Measurements from ENCODE around the gene ADCK2.

DNA sequence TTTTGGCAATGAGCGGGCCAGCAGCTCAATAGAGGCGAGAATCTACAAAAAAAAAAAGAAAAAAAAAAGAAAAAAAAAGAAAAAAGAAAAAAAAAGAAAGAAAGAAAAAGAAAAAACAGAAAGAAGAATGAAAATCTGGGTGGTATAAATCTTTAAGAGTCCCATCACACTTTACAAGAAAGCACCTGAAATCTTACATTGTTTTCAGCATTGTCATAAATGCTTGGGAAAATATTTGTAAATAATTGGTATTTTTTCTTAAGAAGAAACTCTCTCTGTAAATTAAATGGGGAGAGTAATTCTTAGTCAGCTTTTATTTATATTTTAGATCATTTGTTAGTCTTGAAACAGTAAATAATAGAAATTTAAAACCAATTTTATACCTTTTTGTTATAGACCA is 62.0 kb downstream of the ADCK2 start:
- TF ChIP-seq, protein P1, sequence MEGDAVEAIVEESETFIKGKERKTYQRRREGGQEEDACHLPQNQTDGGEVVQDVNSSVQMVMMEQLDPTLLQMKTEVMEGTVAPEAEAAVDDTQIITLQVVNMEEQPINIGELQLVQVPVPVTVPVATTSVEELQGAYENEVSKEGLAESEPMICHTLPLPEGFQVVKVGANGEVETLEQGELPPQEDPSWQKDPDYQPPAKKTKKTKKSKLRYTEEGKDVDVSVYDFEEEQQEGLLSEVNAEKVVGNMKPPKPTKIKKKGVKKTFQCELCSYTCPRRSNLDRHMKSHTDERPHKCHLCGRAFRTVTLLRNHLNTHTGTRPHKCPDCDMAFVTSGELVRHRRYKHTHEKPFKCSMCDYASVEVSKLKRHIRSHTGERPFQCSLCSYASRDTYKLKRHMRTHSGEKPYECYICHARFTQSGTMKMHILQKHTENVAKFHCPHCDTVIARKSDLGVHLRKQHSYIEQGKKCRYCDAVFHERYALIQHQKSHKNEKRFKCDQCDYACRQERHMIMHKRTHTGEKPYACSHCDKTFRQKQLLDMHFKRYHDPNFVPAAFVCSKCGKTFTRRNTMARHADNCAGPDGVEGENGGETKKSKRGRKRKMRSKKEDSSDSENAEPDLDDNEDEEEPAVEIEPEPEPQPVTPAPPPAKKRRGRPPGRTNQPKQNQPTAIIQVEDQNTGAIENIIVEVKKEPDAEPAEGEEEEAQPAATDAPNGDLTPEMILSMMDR (IDR thresholded peaks at IDR 0.05; ENCODE audit: insufficient read depth, low read depth, low read length) = no peak
- no peak for TF ChIP-seq EZH2 (IDR thresholded peaks at IDR 0.05; ENCODE audit: insufficient read depth, low read length)
